Kidney (tissue), 14 donors: ENCODE results near the gene TRPM4. TPM values are rescaled to one million over a fixed set of nuclear protein-coding genes. Genes with fewer than 3 reads are reported as not detected.

ENCODE experiments used
- DNase-seq, 5 donors: peaks; one replicate each; pipeline ENCODE4 v3.0.0-alpha.2; 2013 to 2020
- FAIRE-seq: peaks from 2 replicates; lab custom pipeline; 2012; peaks lifted over from hg19 to GRCh38; lab: Jason Lieb, UNC
- H3K27ac ChIP-seq, 2 donors: one replicate each; pipeline ENCODE4 v1.7.0; 2013; ENCODE audit warnings: low read depth in 2 of 2, low read length in 2 of 2, inconsistent platforms in 1 of 2
- H3K27me3 ChIP-seq: one replicate; pipeline ENCODE4 v1.7.1; 2013; ENCODE audit warnings: low read length, inconsistent platforms; ENCODE audit not compliant: control insufficient read depth, insufficient read depth
- H3K36me3 ChIP-seq, 3 donors: one replicate each; pipeline versions ENCODE4 v1.7.0 to v1.7.1; 2013; ENCODE audit warnings: low read length in 3 of 3, control low read depth in 1 of 3, inconsistent platforms in 1 of 3; ENCODE audit not compliant: insufficient read depth in 3 of 3, control insufficient read depth in 2 of 3
- H3K4me1 ChIP-seq, 3 donors: one replicate each; pipeline versions ENCODE4 v1.7.0 to v1.7.1; 2013; ENCODE audit warnings: low read length in 3 of 3, inconsistent platforms in 1 of 3, low read depth in 1 of 3; ENCODE audit not compliant: control insufficient read depth in 2 of 3, insufficient read depth in 2 of 3
- H3K4me3 ChIP-seq, 3 donors: one replicate each; pipeline versions ENCODE4 v1.7.0 to v1.8.1; 2013; ENCODE audit warnings: low read length in 3 of 3, control low read depth in 1 of 3, inconsistent platforms in 1 of 3
- H3K9ac ChIP-seq, 3 donors: one replicate each; pipeline versions ENCODE4 v1.7.0 to v1.7.1; 2013; ENCODE audit warnings: low read length in 3 of 3, control low read depth in 1 of 3, inconsistent platforms in 1 of 3
- H3K9me3 ChIP-seq, 3 donors: one replicate each; pipeline versions ENCODE4 v1.7.0 to v1.7.1; 2013; ENCODE audit warnings: low read length in 3 of 3, control low read depth in 1 of 3, inconsistent platforms in 1 of 3; ENCODE audit not compliant: control insufficient read depth in 2 of 3, insufficient read depth in 1 of 3
- intact Hi-C: fragments of 100-400 bp; cut with DNase I; formaldehyde crosslinking; loops from one replicate; pipeline ENCODE4 v1.11.1; 2022
- polyA plus RNA-seq: library from polyadenylated mRNA; stranded (reverse); fragments of 350-450 nt; fragmentation: Illumina TruSeq; extraction: RNeasy Lipid Tissue Mini Kit (QIAGEN cat#74804); gene quantifications from one replicate; pipeline ENCODE4 v1.2.3, GENCODE V29; 2014; ENCODE audit warnings: low read depth, low replicate concordance; ENCODE audit not compliant: insufficient read depth
- total RNA-seq: library from RNA; stranded (reverse); fragmentation: NEBNext Ultra II Directional; extraction: Animal tissue kit (Norgen Biotek cat#: 25700); gene quantifications from one replicate; pipeline ENCODE4 v1.2.1, GENCODE V29; 2021
- TF ChIP-seq, protein P1 (sequence below): IDR thresholded peaks from 3 replicates; pipeline ENCODE4 v1.5.1; 2012; ENCODE audit warnings: mild to moderate bottlenecking, moderate library complexity, borderline replicate concordance; ENCODE audit not compliant: insufficient read depth; ENCODE audit errors: extremely low read depth
- donor health status: control.
- donor health status: control.
- donor health status: control.
- donor health status: control.
- donor health status: control.
- donor health status: DM: yes; HTN: yes; CAD: no.
- donor health status: Normal renal cell carcinoma (clear cell type).

The TRPM4 gene
- total and polyA plus RNA-seq, 2 donors from 2014 or later: 47.6 to 89.1 TPM

DNA sequence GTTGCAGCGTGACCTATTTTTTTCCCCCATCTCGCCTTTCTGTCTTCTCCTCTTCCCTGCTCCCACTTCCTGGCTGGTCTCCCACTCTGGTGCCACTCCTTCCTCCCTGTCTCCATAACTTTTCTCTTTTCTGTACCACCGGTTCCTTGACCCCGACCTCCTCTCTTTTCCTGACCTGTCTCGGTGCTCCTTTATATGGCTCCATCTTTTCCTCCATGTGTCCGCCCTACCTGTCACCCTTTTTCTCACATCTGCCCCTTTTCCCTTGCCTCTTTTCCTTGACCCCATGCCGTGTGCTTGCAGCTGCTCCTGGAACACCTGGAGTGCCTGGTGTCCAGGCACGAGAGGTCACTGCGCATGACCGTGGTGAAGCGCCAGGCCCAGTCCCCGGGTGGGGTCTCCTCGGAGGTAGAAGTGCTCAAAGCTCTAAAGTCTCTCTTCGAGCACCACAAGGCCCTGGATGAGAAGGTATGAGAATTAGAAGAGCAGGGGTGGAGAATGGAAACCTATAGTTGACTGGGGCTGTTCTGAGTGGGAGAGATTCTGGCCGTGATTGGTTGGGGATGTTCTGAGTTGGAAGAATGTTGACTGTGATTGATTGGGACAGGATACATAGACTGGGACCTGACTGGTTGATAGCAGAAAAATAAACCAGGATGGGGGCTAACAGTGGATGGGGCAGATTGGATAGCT lies 28.9 kb upstream of the TRPM4 start:
- H3K36me3 ChIP-seq: no peaks in the 10 kb centered on the region
- H3K27me3 ChIP-seq: no peaks in the 10 kb centered on the region
- H3K9me3 ChIP-seq: no peaks in the 10 kb centered on the region
- TF ChIP-seq, protein P1, sequence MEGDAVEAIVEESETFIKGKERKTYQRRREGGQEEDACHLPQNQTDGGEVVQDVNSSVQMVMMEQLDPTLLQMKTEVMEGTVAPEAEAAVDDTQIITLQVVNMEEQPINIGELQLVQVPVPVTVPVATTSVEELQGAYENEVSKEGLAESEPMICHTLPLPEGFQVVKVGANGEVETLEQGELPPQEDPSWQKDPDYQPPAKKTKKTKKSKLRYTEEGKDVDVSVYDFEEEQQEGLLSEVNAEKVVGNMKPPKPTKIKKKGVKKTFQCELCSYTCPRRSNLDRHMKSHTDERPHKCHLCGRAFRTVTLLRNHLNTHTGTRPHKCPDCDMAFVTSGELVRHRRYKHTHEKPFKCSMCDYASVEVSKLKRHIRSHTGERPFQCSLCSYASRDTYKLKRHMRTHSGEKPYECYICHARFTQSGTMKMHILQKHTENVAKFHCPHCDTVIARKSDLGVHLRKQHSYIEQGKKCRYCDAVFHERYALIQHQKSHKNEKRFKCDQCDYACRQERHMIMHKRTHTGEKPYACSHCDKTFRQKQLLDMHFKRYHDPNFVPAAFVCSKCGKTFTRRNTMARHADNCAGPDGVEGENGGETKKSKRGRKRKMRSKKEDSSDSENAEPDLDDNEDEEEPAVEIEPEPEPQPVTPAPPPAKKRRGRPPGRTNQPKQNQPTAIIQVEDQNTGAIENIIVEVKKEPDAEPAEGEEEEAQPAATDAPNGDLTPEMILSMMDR: no peak
- no peak overlapping the region for H3K9ac ChIP-seq
- peaks cover 0 to 8% (median 0%) of the 10 kb centered on the region in 3 donors for H3K4me1 ChIP-seq
- intact Hi-C loops: no loop called here
- no peak overlapping the region for H3K27ac ChIP-seq
- peak in 1 of 5 donors; percentile 78 for DNase-seq
- H3K4me3 ChIP-seq: peak overlapping the region in 1 of 3 donors; percentile 45
- FAIRE-seq: no peak

DNA sequence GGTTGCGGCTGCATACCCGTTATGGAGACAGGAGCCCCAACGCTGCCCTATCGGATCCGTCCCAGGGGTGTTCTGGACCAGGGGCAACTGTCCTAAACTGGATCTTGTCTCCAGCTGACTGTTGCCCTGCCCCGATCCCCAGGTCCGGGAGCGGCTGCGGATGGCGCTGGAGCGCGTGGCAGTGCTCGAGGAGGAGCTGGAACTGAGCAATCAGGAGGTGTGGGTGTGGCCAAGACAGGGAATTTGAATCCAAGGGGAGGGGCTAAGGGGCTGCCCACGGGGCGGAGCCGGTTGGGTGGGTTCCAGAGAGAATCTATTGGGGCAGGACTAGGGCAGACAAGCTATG lies 28.4 kb upstream of the TRPM4 start:
- H3K36me3 ChIP-seq: no peaks in the 10 kb centered on the region
- H3K9me3 ChIP-seq: no peaks in the 10 kb centered on the region
- TF ChIP-seq, protein P1: no peak
- intact Hi-C loops: no loop called here
- no peak overlapping the region for H3K27ac ChIP-seq
- FAIRE-seq (no peak), DNase-seq (peak in 2 of 5 donors; percentile 68 to 76)
- H3K9ac ChIP-seq: no peak overlapping the region
- peaks cover 0 to 13% (median 0%) of the 10 kb centered on the region in 3 donors for H3K4me1 ChIP-seq
- no peak overlapping the region for H3K4me3 ChIP-seq
- no peaks in the 10 kb centered on the region for H3K27me3 ChIP-seq

DNA sequence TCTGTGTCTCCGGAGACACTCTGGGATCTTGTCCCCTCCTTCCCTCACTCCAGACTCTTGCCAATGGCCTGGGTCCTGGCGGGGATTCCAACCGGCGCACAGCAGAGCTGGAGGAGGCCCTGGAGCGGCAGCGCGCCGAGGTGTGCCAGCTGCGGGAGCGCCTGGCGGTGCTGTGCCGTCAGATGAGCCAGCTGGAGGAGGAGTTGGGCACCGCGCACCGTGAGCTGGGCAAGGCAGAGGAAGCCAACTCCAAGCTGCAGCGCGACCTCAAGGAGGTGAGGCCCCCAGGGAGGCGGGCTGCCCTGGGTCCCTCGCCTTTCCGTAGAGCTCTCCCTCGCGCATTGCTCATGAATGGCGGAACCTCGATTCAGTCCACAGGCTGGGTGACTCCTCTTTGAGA lies 27.3 kb upstream of the TRPM4 start:
- H3K9me3 ChIP-seq: no peaks in the 10 kb centered on the region
- no peak overlapping the region for H3K4me3 ChIP-seq
- DNase-seq (peak in 1 of 5 donors; percentile 72), FAIRE-seq (no peak)
- H3K9ac ChIP-seq: no peak overlapping the region
- H3K27me3 ChIP-seq: no peaks in the 10 kb centered on the region
- H3K27ac ChIP-seq: no peak overlapping the region
- intact Hi-C loops: no loop called here
- TF ChIP-seq, protein P1: no peak
- peaks cover 0 to 15% (median 0%) of the 10 kb centered on the region in 3 donors for H3K4me1 ChIP-seq
- no peaks in the 10 kb centered on the region for H3K36me3 ChIP-seq
